Osteocyte (in vitro differentiated cells): ENCODE measurements around the gene PTPRD. TPM values are rescaled to one million over a fixed set of nuclear protein-coding genes. Genes with fewer than 3 reads are reported as not detected.

Experiments
- DNase-seq: peaks from one replicate; pipeline ENCODE4 v3.0.0; 2021; ENCODE audit warnings: mixed read lengths; ENCODE audit not compliant: unreplicated experiment; ENCODE audit errors: extremely low spot score
- H3K27ac Mint-ChIP-seq: one replicate; pipeline ENCODE4 v1.8.0; 2021; ENCODE audit warnings: mild to moderate bottlenecking, mixed read lengths; ENCODE audit not compliant: unreplicated experiment
- H3K27me3 Mint-ChIP-seq: one replicate; pipeline ENCODE4 v1.8.0; 2021; ENCODE audit warnings: mixed read lengths; ENCODE audit not compliant: unreplicated experiment
- H3K36me3 Mint-ChIP-seq: one replicate; pipeline ENCODE4 v1.8.0; 2021; ENCODE audit warnings: mixed read lengths; ENCODE audit not compliant: unreplicated experiment
- H3K4me1 Mint-ChIP-seq: one replicate; pipeline ENCODE4 v1.8.0; 2021; ENCODE audit warnings: mixed read lengths; ENCODE audit not compliant: unreplicated experiment
- H3K4me3 Mint-ChIP-seq: one replicate; pipeline ENCODE4 v1.8.0; 2021; ENCODE audit warnings: mild to moderate bottlenecking, moderate library complexity, mixed read lengths; ENCODE audit not compliant: unreplicated experiment
- H3K9me3 Mint-ChIP-seq: one replicate; pipeline ENCODE4 v1.8.0; 2021; ENCODE audit warnings: mixed read lengths; ENCODE audit not compliant: unreplicated experiment
- CTCF ChIP-seq: fragments of 200-600 bp; sonication (generic); IDR thresholded peaks from 2 replicates; pipeline ENCODE4 v1.5.0; 2021; ENCODE audit warnings: antibody characterized with exemption, mild to moderate bottlenecking, moderate library complexity
- total RNA-seq: library from RNA; stranded (reverse); gene quantifications from 2 replicates; pipeline ENCODE4 v1.2.1, GENCODE V29; 2021

PTPRD gene
- total RNA-seq, 1 donor from 2014 or later = 5.4 TPM

- H3K4me3 Mint-ChIP-seq = no peak overlapping the region
- no peak overlapping the region for H3K27ac Mint-ChIP-seq
- H3K27me3 Mint-ChIP-seq = no peaks in the 10 kb centered on the region
- peaks cover 5% of the 10 kb centered on the region for H3K4me1 Mint-ChIP-seq
- no peak for DNase-seq
- no peaks in the 10 kb centered on the region for H3K36me3 Mint-ChIP-seq
- TF ChIP-seq CTCF = no peak
- no peaks in the 10 kb centered on the region for H3K9me3 Mint-ChIP-seq
Measured at GRCh38 chr9:8555762-8556500, 2056.9 kb downstream of the PTPRD start.

- DNase-seq = no peak
- TF ChIP-seq CTCF = no peak
- Mint-ChIP-seq H3K9me3 (no peaks in the 10 kb centered on the region), H3K4me1 (peaks cover 2% of the 10 kb centered on the region), H3K27me3 (no peaks in the 10 kb centered on the region), H3K36me3 (no peaks in the 10 kb centered on the region), H3K4me3 (no peak overlapping the region), H3K27ac (no peak overlapping the region)
Measured at GRCh38 chr9:8553444-8553843, 2059.4 kb downstream of the PTPRD start.

- H3K9me3 Mint-ChIP-seq = no peaks in the 10 kb centered on the region
Measured at GRCh38 chr9:8552732-8553131, 2060.1 kb downstream of the PTPRD start.

GRCh38 chr9:8549214-8549613 lies 2063.6 kb downstream of the PTPRD start:
- DNase-seq = no peak
- no peaks in the 10 kb centered on the region for H3K36me3 Mint-ChIP-seq
- TF ChIP-seq CTCF = no peak
- no peaks in the 10 kb centered on the region for H3K27me3 Mint-ChIP-seq
- H3K4me1 Mint-ChIP-seq = no peaks in the 10 kb centered on the region
- no peaks in the 10 kb centered on the region for H3K9me3 Mint-ChIP-seq
- H3K4me3 Mint-ChIP-seq = no peak overlapping the region
- H3K27ac Mint-ChIP-seq = no peak overlapping the region

More at GRCh38 chr9:8552732-8553131, 2060.1 kb downstream of the PTPRD start:
- Mint-ChIP-seq H3K27me3 (no peaks in the 10 kb centered on the region), H3K4me1 (peaks cover 2% of the 10 kb centered on the region), H3K4me3 (no peak overlapping the region), H3K27ac (no peak overlapping the region), H3K36me3 (no peaks in the 10 kb centered on the region)
- TF ChIP-seq CTCF = no peak
- no peak for DNase-seq

- Mint-ChIP-seq H3K4me3 (no peak overlapping the region), H3K27me3 (no peaks in the 10 kb centered on the region), H3K4me1 (no peaks in the 10 kb centered on the region), H3K9me3 (no peaks in the 10 kb centered on the region), H3K36me3 (no peaks in the 10 kb centered on the region), H3K27ac (no peak overlapping the region)
- no peak for TF ChIP-seq CTCF
- DNase-seq = no peak
Measured at GRCh38 chr9:8543219-8543618, 2069.6 kb downstream of the PTPRD start.
